Kidney capillary endothelial cell (primary cell): ENCODE results near the gene CDH15.

ENCODE experiments used
- DNase-seq: peaks from one replicate; pipeline ENCODE4 v3.0.0-alpha.2; 2018; ENCODE audit warnings: low spot score

Gene CDH15, protein sequence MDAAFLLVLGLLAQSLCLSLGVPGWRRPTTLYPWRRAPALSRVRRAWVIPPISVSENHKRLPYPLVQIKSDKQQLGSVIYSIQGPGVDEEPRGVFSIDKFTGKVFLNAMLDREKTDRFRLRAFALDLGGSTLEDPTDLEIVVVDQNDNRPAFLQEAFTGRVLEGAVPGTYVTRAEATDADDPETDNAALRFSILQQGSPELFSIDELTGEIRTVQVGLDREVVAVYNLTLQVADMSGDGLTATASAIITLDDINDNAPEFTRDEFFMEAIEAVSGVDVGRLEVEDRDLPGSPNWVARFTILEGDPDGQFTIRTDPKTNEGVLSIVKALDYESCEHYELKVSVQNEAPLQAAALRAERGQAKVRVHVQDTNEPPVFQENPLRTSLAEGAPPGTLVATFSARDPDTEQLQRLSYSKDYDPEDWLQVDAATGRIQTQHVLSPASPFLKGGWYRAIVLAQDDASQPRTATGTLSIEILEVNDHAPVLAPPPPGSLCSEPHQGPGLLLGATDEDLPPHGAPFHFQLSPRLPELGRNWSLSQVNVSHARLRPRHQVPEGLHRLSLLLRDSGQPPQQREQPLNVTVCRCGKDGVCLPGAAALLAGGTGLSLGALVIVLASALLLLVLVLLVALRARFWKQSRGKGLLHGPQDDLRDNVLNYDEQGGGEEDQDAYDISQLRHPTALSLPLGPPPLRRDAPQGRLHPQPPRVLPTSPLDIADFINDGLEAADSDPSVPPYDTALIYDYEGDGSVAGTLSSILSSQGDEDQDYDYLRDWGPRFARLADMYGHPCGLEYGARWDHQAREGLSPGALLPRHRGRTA

DNA sequence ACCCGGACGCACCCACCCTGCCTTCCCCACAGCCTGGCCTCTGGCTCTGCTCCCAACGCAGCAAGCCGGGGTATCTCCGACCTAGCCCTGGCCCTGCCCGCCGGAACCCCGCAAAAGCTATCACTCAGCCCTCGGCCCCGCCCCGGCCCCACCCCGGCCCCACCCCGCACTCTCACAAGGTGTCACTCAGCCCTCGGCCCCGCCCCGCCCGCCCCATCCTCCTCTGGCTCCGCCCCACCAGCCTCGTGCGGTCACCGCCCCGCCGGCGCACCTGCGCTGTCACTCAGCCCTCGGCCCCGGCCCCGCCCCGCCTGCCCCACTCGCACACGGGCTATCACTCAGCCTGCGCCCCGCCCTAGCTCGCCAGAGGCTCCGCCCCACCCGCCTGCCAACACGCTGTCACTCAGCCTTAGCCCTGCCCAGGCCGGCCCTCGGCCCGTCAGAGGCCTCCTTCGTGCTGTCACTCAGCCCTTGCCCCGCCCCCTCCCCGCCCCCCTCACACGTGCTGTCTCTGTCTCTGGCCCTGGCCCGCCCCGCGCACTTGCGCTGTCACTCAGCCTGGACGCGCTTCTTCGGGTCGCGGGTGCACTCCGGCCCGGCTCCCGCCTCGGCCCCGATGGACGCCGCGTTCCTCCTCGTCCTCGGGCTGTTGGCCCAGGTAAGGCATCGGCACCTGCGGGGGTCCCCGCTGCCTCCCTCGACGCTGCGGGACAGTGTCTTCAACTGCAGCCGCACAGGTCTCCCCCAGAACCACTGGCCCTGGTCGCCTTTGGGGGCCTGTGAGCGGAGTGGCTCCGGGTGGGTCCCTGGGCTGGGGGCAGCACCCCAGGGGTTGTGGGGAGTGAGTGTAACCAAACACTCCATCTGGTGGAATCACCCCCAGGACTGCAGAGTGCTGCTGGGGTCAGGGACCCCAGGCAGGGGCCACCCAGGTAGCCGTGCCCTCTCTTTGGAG is at the start of gene CDH15:
Gene CDH15, plus strand, starts transcription at position 533 of the 955 bp plus-strand sequence. Its CDS starts 84 bp downstream, at position 617.
- peak; percentile 85 for DNase-seq

DNA sequence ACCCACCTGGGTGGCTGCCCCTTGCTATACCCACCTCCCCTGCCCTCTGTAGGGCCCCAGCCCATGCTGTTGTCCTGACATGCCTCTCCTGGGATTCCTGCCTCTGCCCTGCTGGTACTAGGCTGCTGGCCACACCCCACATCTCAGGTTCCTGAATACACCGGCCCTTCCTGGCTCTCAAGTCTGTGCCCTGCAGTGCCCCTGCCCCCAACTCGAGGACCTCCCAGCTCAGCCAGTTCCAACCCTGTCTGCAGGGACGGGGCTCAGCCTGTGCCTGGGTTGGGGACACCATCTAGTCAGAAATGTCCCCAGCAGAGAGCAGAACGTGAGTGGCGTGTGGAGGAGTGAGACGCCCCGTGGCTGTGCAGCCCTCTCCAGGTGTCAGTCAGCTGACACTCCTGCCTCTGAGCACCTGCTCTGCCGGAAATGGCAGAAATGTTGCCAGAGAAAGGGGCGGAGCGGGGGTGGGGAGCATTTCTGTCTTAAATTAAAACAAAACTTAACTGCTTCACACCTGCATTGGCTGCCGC is 49.2 kb upstream of the CDH15 start:
- no peak for DNase-seq

DNA sequence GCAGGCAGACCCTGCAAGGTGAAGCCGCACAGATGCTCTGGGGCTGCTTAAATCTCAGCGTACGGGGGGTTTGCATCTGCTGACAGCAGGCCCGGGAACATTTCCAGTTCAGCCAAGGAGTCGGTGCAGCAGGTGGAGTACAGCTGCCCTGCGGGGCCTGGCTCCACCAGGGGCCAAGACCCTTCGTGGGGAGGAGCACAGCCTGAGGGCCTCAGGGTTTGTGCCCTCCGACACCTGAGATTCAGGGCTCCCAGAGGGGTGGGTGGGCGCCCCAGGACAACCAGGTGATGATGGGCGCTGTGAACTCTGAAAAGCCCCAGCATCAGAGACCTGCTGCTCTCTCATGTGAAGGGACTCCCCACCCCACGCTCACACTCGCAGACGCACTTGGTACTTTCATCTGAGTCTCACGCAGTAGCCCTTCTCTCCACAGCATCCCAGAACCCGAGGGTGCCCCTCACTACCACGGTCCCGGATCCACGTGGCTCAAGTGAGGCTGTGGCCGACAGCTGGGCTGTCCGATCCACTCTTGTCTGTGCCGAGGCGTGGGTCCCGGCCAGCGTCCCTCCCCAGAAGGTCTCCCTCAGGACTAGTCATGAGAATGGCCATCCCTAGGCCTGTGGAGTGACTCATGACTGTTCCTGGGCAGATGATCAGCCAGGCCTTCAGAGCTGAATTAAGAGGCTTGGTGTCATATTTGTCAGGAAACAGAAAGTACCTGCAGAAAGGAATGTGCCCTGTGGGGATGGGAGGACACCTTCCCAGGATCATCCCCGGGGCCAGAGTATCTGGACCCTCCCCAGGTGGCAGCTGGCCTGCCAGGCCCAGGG is 48.3 kb upstream of the CDH15 start:
- DNase-seq = no peak

DNA sequence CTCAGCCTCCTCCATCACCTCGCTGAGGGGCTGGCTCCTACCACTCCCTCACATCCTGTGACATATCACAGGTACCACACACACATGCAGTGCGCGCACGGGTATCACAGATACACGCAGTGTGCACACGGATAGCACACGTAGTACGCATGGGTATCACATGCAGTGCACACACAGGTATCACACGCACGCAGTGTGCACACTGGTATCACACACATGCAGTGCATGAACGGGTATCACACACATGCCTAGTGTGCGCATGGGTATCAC is 47.8 kb upstream of the CDH15 start:
- no peak for DNase-seq

DNA sequence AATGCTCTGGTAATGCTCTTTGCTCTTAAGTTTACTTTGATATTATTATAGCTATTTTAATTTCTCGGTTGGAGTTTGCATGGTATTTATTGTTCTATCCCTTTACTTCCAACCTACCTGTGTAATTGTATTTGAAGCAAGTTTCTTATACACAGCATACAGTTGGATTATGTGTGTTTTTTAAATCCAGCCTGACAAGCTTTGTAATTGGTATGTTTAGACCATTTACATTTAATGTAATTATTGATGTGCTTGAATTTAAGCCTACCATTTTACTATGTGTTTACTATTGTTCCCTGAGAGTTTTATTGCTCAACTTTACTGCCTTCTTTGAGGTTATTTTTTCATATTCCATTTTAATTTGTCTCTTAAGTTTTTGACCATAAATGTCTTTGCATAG is 42.2 kb upstream of the CDH15 start:
- DNase-seq = no peak

DNA sequence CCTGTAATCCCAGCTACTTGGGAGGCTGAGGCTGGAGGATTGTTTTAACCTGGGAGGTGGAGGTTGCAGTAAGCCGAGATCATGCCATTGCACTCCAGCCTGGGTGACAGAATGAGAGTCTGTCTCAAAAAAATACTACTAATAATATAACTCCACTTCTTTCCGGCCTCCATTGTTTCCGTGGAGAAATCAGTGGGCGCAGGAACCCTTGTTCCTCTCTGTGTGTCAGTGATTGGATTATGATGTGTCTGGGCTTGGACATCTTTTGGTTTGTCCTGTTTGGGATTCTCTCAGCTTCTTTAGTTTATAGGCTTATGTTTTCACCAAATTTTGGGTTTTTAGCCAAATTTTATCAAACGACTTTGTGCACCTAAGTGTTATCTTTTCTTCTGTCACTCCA is 41.1 kb upstream of the CDH15 start:
- DNase-seq = no peak

DNA sequence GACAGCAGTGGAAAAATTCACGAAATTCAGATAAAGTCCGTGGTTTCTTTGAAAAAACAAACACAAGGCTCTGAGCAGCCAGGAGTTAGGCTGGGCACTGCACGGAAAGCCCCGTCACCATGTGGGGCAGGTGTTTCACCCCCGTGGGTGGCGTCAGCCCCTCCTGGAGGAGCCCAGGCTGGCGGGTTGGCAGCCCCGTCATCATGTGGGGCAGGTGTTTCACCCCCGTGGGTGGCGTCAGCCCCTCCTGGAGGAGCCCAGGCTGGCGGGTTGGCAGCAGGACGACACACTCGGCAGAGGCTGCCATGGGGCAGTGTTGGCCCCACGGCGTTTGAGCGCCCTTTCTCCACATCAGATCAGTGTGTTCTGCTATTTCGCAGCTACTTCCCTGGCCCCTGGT is 39.8 kb upstream of the CDH15 start:
- no peak for DNase-seq

DNA sequence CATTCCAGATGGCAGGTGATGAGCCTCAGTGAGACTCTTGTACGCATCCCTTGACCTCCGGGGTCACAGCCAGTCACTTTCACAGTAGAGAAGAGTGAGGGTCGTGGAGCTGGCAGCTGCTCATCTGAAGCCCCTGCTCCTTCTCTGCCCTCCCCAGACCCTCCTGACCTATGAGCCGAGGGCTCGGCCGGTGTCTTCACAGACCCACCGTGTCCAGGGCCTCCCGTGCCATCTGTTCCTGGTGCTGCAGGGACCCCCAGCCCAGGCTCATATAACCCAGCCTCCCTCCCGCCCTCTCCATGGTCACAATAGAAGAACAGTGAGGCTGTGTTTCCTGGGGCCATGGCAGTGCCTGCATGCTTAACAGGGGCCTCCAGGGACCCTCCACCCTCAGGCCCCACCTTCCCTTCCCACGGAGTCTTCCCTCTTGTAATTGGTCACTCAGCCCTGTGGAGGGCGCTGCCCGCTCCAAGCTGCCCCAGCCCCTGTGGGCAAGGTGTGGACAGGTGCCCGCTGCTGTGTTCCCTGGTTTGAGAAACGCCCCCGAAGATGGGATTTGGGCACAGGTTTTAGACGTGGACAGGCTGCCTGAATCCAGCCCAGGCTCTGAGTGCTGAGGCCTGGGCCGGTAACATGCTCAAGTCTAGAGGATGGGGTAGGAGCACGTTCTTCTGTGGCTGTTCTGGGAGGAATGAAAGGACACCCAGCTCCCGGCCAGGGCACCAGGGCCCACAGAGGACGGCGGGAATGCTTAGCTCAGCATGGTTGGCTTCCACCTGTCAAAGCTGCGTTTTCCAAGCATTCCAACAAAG is 39.1 kb upstream of the CDH15 start:
- DNase-seq = no peak

DNA sequence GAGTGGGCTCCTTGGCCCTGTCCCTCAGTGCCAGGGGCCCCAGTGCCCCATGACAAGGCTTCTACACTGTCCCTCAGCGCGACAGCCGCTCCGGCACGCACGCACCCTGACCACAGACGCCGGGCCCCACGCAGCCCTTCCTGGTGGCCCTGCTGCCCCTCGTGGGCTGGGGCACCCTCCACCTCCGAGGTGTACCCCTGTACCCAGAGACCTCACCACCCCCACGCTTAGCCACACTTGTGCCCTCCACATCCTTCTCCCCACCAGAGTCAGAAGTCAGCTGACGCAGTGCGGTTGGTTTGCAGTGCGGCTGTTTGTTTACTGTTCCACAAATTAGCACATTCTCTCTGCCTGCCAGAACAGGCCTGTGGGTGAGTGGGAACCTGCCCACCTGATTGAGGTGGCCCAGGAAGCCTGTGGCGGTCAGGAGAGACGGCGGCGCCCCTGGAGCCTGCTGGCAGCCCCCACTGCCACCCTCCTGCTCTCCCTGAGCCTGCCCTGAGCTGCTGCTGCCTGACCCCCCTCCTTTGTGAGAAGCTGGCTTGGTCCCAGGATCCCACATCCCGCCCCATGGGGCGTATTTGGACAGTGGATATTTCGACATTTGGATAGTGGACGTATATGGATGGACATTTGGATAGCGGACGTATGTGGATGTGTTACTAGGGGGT is 38.0 kb upstream of the CDH15 start:
- DNase-seq = no peak

DNA sequence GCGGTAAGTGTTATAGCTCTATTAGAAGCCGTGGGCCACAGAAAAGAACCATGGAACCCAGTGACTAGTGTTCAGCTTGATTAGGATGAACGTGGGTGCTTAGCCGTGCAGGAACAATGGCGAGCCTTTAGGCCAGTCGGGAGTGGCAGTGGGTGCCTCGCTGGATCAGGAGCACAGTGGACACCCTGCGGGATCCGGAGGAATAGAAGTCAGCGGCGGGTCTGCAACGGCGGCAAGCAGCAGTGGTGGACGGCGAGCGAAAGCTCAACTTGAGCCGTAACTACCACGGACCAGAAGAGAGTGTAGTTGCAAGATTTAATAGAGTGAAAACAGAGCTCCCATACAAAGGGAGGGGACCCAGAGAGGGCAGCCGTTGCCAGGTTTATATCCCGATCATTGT is 37.3 kb upstream of the CDH15 start:
- no peak for DNase-seq

DNA sequence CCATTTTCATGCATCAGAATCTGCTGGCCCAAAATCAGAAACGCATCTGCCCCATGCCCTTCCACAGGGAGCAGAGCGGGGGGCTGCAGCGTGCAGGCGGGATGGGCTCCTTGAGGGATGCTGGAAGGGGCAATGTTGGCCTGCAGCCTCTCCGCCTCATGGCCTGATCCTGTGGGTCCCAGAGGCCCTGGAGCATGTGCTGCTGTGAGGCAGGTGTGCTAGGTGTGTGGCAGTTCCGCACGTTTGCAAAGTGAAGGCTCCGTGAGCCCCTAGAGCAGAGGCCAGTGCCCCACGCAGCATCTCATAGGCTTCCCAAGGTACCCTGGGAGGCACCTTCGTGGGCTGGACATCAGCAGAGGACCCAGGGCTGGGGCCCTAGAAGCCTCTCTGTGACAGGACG is 36.4 kb upstream of the CDH15 start:
- no peak for DNase-seq

DNA sequence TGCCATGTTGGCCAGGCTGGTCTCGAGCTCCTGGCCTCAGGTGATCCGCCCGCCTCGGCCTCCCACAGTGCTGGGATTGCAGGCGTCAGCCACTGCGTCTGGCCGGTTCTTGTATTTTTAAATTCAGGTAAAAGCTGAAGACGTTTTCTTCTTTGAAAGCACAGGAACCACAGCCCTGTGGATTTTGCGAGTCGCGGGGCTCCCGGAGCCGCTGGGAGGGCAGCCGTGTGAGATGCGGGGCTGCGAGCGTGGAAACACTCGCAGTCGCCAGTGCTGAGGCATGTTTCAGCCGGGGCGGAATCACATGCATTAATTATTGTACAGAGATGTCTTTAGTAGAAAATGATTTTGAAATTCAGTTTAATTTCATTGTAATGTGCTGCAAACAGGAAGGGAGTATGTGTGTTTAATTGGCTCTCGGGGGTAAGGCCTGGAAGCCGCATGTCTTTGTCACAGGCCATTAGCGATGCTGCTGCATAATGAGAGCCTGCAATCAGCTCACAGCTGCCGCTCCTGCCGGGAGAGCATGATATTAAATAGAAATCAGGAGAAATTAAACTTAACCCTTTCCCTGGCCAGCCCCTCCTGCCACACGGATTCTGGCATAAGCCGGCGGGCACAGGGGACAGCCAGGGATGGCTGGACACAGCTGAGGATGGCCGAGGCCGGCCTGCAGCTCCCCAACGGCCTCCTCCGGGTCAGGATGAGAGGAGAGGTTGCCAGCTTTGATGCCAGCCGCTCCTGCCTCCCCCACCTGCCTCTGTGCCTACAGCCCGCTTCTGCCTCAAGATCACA is 35.4 kb upstream of the CDH15 start:
- no peak for DNase-seq

DNA sequence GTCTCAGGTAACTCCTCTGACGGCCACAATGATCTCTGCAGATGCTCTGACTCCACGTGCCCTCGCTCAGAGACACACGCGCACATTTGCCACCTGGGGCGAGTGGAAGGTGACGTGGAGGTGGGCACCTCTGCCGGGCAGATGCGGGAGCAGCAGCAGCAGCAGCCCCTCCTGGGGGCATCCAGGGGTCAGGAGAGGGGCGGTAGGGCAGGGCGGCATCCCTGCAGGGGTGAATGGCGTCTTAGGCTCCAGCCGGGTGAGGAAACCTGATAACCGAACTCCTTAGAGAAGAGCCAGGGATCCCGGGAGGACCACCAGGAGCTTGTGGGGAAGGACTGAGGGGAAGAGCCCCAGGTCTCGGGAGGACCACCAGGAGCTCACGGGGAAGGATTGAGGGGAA is 34.6 kb upstream of the CDH15 start:
- DNase-seq = no peak

DNA sequence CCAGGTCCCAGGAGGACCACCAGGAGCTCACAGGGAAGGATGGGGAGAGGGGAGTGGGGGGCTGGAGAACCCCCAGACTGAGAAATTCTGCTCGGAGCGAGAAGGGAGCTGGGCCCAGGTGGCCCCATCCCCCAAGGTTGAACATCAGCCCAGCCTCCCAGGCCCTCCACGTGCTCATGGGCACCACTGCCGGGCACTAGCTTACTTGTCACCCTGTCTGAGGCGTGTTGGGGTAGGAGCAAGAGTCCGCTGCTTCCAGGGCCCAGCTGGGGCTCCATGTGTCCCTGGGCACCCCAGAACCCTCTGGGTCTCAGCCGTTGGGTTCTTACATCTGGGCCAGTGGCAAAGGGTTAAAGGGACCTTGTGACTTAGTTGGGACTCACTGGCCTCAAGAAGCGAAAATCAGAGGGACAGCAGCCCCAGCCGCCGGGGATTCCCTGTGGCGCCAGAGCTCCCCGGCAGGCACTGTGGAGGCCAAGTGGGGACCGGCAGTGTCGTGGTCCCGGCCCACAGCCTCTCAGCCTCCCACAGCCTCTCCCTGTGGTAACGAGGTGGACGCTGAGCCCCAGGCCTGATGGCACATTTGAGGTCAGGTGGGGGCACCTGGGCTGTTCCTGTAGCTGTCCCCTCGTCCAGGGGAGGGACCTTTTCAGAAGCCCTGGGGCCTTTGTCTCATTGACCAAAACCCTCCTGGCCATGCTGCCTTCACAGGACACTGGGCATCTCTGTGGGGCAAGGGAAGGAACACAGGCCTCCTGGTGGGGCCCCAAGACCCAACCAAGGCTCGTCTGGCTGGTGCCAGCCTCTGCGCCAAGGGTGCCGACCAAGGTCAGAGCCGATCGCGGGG is 33.7 kb upstream of the CDH15 start:
- no peak for DNase-seq

DNA sequence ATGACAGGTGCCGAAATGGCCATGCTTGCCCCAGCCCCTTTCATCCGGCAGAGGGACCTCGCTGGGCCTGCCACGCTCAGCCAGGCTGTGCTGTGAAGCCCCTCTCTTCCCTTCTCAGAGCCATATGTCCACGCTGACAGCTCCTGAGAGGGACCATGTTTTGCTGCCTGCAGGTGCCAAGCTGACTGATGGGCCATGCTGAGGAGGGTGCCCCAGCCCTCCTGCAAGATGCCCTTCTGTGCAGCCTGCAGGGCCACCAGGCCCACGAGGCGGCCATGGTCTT is 33.1 kb upstream of the CDH15 start:
- DNase-seq = no peak

DNA sequence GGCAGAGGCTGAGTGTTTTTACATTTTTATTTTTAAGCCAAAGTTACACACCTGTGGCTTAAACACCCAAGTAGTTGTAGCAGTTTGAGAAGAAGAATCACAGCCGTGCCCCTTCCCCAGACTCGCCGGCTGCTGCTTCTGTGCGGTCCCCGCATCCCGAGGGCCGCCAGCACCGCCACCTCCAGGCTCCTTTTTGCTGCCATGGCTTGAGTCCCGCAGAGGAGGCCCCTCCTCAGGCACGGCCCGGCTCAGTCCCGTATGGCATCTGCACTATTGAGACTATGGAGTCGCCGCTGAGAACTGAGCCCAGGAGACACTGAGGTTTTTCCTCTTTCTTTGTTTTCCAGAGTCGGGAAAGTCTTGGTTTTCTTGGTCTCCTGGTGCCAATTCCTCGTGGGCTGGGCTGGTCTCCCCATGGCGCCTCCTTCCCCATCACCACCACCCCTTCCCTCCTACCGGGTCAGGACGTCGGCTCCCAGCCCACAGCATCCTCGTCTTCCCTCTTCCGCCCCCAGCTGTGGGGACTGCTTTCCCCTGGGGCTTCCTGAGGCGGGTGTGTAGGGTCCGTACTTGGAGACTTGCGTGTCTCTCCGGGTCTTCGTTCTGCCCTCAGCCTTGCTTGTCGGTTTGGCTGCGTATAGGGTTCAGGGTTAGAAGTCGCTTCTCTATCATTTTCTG is 32.6 kb upstream of the CDH15 start:
- DNase-seq = no peak

DNA sequence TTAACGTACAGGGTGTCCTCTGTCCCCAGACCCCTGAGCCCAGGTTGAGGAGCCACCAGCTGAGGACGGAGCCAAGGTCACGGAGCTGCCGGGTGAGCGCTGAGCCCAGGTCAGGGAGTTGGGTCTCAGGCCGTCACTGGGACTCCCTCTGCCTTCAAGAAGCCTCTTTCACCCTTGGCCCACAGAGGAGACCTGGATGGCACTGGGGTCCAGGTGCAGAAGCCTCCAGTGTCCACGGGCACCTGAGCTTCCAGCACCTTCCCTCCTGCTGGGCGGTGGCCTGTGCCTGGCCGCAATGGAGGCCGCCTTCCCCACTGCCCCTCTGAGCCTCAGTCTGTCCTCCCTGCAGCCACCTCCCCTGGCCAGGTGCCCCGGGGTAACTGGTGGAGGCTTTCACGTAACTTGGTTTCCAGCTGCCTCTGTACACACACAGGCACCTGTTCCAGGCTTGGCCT is 31.6 kb upstream of the CDH15 start:
- no peak for DNase-seq

DNA sequence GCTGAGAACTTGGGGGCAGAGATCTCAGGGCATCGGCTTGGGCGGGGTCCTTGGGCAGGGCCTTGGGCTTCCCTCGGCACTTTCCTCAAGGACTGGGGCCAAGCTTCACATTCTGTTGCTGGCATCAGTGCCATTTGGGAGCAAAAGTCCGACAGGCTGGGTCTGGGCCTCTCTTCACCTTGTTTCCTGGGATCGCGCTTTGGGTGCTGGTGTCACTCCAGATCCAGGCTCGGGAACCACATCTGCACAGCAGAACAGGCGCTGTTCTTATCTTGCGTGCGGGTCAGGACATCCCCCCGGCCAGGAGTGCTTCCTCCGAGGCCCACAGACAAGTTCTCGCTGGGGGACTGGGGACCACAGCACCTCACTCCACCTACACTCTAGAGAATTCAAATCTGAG is 31.1 kb upstream of the CDH15 start:
- no peak for DNase-seq
